Mesendoderm (in vitro differentiated cells): ENCODE data around the gene SFXN4.
A peak's percentile ranks its signal among the peaks of the same experiment; 100 is the strongest.
"Not testable (repeated sequence)": the region's sequence is repeated elsewhere in the genome, so short reads cannot be mapped to it uniquely, and the experiment has no call there.

Experiments used
- DNase-seq: peaks from one replicate; pipeline ENCODE4 v3.0.0; 2013
- H2AK5ac ChIP-seq: 2 replicates; pipeline ENCODE4 v1.6.1; 2013; ENCODE audit warnings: low read length, inconsistent platforms
- H2BK120ac ChIP-seq: 2 replicates; pipeline ENCODE4 v1.6.1; 2013; ENCODE audit warnings: low read depth, mild to moderate bottlenecking, low read length, moderate library complexity, mixed read lengths
- H2BK15ac ChIP-seq: replicated peaks from 2 replicates; pipeline ENCODE4 v1.6.1; 2013; ENCODE audit warnings: low read depth, mild to moderate bottlenecking, moderate library complexity
- H2BK5ac ChIP-seq: 2 replicates; pipeline ENCODE4 v1.6.1; 2013; ENCODE audit warnings: low read length, inconsistent platforms
- H3K18ac ChIP-seq: 2 replicates; pipeline ENCODE4 v1.6.1; 2013; ENCODE audit warnings: mild to moderate bottlenecking, low read length, mixed read lengths
- H3K23ac ChIP-seq: one replicate; pipeline ENCODE4 v1.6.1; 2013; ENCODE audit warnings: low read length
- H3K27ac ChIP-seq: 2 replicates; pipeline ENCODE4 v1.5.1; 2013; ENCODE audit warnings: low read depth, mild to moderate bottlenecking, inconsistent platforms, low read length, moderate library complexity
- H3K27me3 ChIP-seq: 2 replicates; pipeline ENCODE4 v1.6.1; 2013; ENCODE audit warnings: low read length, control low read depth, mild to moderate bottlenecking, inconsistent platforms; ENCODE audit not compliant: insufficient read depth, poor library complexity
- H3K36me3 ChIP-seq: 2 replicates; pipeline ENCODE4 v1.6.1; 2013; ENCODE audit warnings: low read length, inconsistent platforms; ENCODE audit not compliant: control insufficient read depth, insufficient read depth
- H3K4ac ChIP-seq: one replicate; pipeline ENCODE4 v1.6.1; 2013; ENCODE audit warnings: low read depth, mild to moderate bottlenecking, low read length, moderate library complexity
- H3K4me1 ChIP-seq: 2 replicates; pipeline ENCODE4 v1.6.1; 2013; ENCODE audit warnings: low read depth, low read length, inconsistent platforms; ENCODE audit not compliant: control insufficient read depth
- H3K4me2 ChIP-seq: 2 replicates; pipeline ENCODE4 v1.6.1; 2013; ENCODE audit warnings: low read length
- H3K4me3 ChIP-seq: 2 replicates; pipeline ENCODE4 v1.5.1; 2013; ENCODE audit warnings: mild to moderate bottlenecking, low read length
- H3K56ac ChIP-seq: one replicate; pipeline ENCODE4 v1.6.1; 2013; ENCODE audit warnings: low read length
- H3K79me1 ChIP-seq: 2 replicates; pipeline ENCODE4 v1.6.1; 2013; ENCODE audit warnings: low read length, inconsistent platforms
- H3K79me2 ChIP-seq: 2 replicates; pipeline ENCODE4 v1.6.1; 2013; ENCODE audit warnings: mild to moderate bottlenecking, low read length; ENCODE audit not compliant: control insufficient read depth, insufficient read depth
- H3K9ac ChIP-seq: 2 replicates; pipeline ENCODE4 v1.6.1; 2013; ENCODE audit warnings: low read length, inconsistent platforms
- H4K5ac ChIP-seq: one replicate; pipeline ENCODE4 v1.6.1; 2013; ENCODE audit warnings: low read length
- H4K8ac ChIP-seq: one replicate; pipeline ENCODE4 v1.6.1; 2013; ENCODE audit warnings: low read depth, mild to moderate bottlenecking, control low read depth, low read length, moderate library complexity
- WGBS: extraction: QIAGEN DNeasy Blood & Tissue Kit; methylation state at CpG from one replicate; pipeline ENCODE4 v1.1.7; 2013; ENCODE audit warnings: low lambda C conversion rate, missing lambda C conversion rate; ENCODE audit not compliant: insufficient coverage; ENCODE audit errors: extremely low coverage; 5-methylcytosine and 5-hydroxymethylcytosine counted together

Gene SFXN4

DNA sequence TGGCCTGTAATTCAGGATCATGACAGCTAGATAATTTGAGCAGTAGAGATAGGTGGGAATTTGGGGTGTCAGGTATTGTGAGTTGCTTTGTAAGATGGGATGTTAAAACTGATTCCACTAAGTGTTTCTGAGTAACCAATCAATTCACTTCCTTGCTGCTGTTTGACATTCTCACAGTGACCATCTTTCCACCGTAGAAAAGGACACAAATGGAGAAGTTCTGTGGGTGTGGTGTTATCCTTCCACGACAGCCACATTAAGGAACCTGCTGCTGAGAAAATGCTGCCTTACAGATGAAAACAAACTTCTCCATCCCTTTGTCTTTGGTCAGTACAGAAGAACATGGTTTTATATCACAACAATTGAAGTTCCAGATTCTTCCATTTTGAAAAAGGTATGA, 57.7 kb downstream of the SFXN4 start:
- H3K79me1 ChIP-seq, H3K27me3 ChIP-seq, H2BK120ac ChIP-seq, H2AK5ac ChIP-seq, H4K8ac ChIP-seq, H3K4me1 ChIP-seq, H3K4ac ChIP-seq, DNase-seq, H3K36me3 ChIP-seq, H2BK5ac ChIP-seq, H3K56ac ChIP-seq, H4K5ac ChIP-seq, H3K4me3 ChIP-seq, H3K4me2 ChIP-seq, H2BK15ac ChIP-seq, H3K9ac ChIP-seq, H3K79me2 ChIP-seq, H3K18ac ChIP-seq, H3K27ac ChIP-seq, H3K23ac ChIP-seq: not testable (repeated sequence)
- no CpG with 5 or more reads among the region's 2 CpGs for WGBS

GRCh38 chr10:119107106-119107505, 58.4 kb downstream of the SFXN4 start:
- not testable (repeated sequence) for H2BK15ac ChIP-seq, H3K79me2 ChIP-seq, H3K4me1 ChIP-seq, H2BK5ac ChIP-seq, H3K36me3 ChIP-seq, H3K9ac ChIP-seq, H4K5ac ChIP-seq, H3K23ac ChIP-seq, H3K18ac ChIP-seq, H3K4me2 ChIP-seq, H3K27me3 ChIP-seq, H4K8ac ChIP-seq, H2AK5ac ChIP-seq, DNase-seq, H2BK120ac ChIP-seq, H3K56ac ChIP-seq, H3K79me1 ChIP-seq, H3K4me3 ChIP-seq, H3K4ac ChIP-seq, H3K27ac ChIP-seq
- no CpG with 5 or more reads among the region's 6 CpGs for WGBS

GRCh38 chr10:119105899-119106298, 59.6 kb downstream of the SFXN4 start:
- not testable (repeated sequence) for H2AK5ac ChIP-seq, H2BK120ac ChIP-seq, H3K4ac ChIP-seq, H2BK15ac ChIP-seq, DNase-seq, H3K79me2 ChIP-seq, H3K27ac ChIP-seq, H3K18ac ChIP-seq, H4K5ac ChIP-seq, H2BK5ac ChIP-seq, H3K23ac ChIP-seq, H3K4me2 ChIP-seq, H3K4me1 ChIP-seq, H3K79me1 ChIP-seq, H3K9ac ChIP-seq, H3K36me3 ChIP-seq, H3K4me3 ChIP-seq, H3K56ac ChIP-seq, H4K8ac ChIP-seq, H3K27me3 ChIP-seq
- no CpG with 5 or more reads among the region's 7 CpGs for WGBS

DNA sequence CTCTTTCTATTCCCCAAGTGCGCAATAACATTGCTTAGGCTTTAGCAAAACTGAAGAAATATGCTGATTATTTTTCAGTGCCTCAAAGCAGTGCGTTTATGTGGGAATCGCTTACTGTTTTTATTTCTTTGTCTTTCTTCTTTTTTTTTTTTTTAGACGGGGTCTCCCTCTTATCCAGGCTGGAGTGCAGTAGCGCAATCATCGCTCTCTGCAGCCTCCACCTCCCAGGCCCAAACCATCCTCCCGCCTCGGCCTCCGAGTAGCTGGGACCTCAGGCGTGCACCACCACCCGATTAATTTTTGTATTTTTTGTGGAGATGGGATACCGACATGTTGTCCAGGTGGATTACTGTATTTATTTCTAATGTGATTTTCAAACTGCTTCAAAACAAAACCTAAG, 60.4 kb downstream of the SFXN4 start:
- Histone ChIP-seq H3K79me1 (no peaks in the 10 kb centered on the region), H2BK5ac (no peak overlapping the region), H3K4ac (no peak overlapping the region), H3K56ac (no peak overlapping the region), H4K5ac (no peak overlapping the region), H3K18ac (no peak overlapping the region), H3K27me3 (no peaks in the 10 kb centered on the region), H3K36me3 (no peaks in the 10 kb centered on the region), H3K79me2 (peaks cover 9% of the 10 kb centered on the region), H3K23ac (no peak overlapping the region), H3K4me3 (no peak overlapping the region), H2BK120ac (no peak overlapping the region), H3K9ac (peak overlapping the region; percentile 76), H3K27ac (no peak overlapping the region), H3K4me1 (no peaks in the 10 kb centered on the region), H4K8ac (no peak overlapping the region), H2BK15ac (no peak overlapping the region), H2AK5ac (no peak overlapping the region), H3K4me2 (no peak overlapping the region)
- no CpG with 5 or more reads among the region's 12 CpGs for WGBS
- no peak for DNase-seq

DNA sequence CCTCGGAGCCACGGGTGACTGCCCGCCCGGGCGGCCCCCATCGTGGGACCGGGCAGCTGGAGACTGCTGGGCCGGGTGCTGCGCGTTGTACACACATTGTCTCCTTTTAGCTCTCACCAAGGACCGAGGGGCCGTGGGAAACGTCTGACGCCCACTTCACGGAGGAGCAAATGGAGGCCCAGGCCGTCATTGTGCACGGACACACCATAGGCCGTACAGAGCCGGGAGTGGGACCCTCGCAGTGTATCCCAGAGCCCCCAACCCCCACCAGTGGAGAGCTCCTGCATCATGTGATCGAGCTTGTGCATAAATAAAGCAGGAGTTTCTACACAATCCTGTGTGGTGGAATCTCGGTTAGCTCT, 60.9 kb downstream of the SFXN4 start:
- Histone ChIP-seq H3K56ac (peak overlapping the region; percentile 96), H3K27ac (no peak overlapping the region), H3K4ac (peak overlapping the region; percentile 98), H3K79me1 (no peaks in the 10 kb centered on the region), H4K5ac (no peak overlapping the region), H4K8ac (no peak overlapping the region), H3K79me2 (peaks cover 9% of the 10 kb centered on the region), H3K9ac (peak overlapping the region; percentile 76), H3K4me1 (no peaks in the 10 kb centered on the region), H2AK5ac (no peak overlapping the region), H3K36me3 (no peaks in the 10 kb centered on the region), H3K4me3 (peak overlapping the region; percentile 89), H3K4me2 (peak overlapping the region; percentile 84), H2BK15ac (no peak overlapping the region), H2BK120ac (no peak overlapping the region), H3K27me3 (no peaks in the 10 kb centered on the region), H2BK5ac (no peak overlapping the region), H3K18ac (peak overlapping the region; percentile 99), H3K23ac (no peak overlapping the region)
- DNase-seq, result peak; percentile 31
- no CpG with 5 or more reads among the region's 22 CpGs for WGBS

GRCh38 chr10:119103903-119104653, 61.4 kb downstream of the SFXN4 start, which contains the start of gene DENND10:
DENND10 (plus strand) TSS chr10:119104113; CDS start chr10:119104143, 30 bp downstream.
- no peak within 1 kb of the TSS for H4K8ac ChIP-seq
- peak within 1 kb of the TSS; percentile 62 for H3K27ac ChIP-seq
- H3K4ac ChIP-seq, result peak within 1 kb of the TSS; percentile 98
- no peaks in the 10 kb centered on the region for H3K27me3 ChIP-seq
- no peaks in the 10 kb centered on the region for H3K79me1 ChIP-seq
- H3K56ac ChIP-seq, result peak within 1 kb of the TSS; percentile 96
- H2BK5ac ChIP-seq, result no peak within 1 kb of the TSS
- H3K4me1 ChIP-seq, result no peaks in the 10 kb centered on the region
- H2BK15ac ChIP-seq, result no peak within 1 kb of the TSS
- H3K18ac ChIP-seq, result peak within 1 kb of the TSS; percentile 99
- no peak within 1 kb of the TSS for H2AK5ac ChIP-seq
- WGBS, result no CpG with 5 or more reads among the region's 91 CpGs
- H3K79me2 ChIP-seq, result peaks cover 9% of the 10 kb centered on the region
- no peak within 1 kb of the TSS for H3K23ac ChIP-seq
- H3K4me3 ChIP-seq, result peak within 1 kb of the TSS; percentile 89
- no peak within 1 kb of the TSS for H4K5ac ChIP-seq
- peak; percentile 81 for DNase-seq
- peak within 1 kb of the TSS; percentile 84 for H3K4me2 ChIP-seq
- H2BK120ac ChIP-seq, result peak within 1 kb of the TSS; percentile 82
- no peaks in the 10 kb centered on the region for H3K36me3 ChIP-seq
- H3K9ac ChIP-seq, result peak within 1 kb of the TSS; percentile 76
